Smooth muscle cell (in vitro differentiated cells): ENCODE data around the gene CUX1. TPM values are rescaled to one million over a fixed set of nuclear protein-coding genes. Genes with fewer than 3 reads are reported as not detected.

Experiments
- DNase-seq: peaks from one replicate; lab custom pipeline; 2025; ENCODE audit not compliant: unreplicated experiment; lab: John Stamatoyannopoulos, UW
- H2AFZ ChIP-seq: fragments of 200-600 bp; sonication (generic); 2 replicates; pipeline ENCODE4 v1.6.0; 2016; ENCODE audit warnings: antibody characterized with exemption, low read depth, mild to moderate bottlenecking
- H3F3A ChIP-seq: fragments of 200-600 bp; sonication (generic); 2 replicates; pipeline ENCODE4 v1.6.0; 2017; ENCODE audit warnings: antibody characterized with exemption, low read depth
- H3K27ac ChIP-seq: fragments of 200-600 bp; sonication (generic); 2 replicates; pipeline ENCODE4 v1.5.1; 2016; ENCODE audit warnings: low read depth, mild to moderate bottlenecking
- H3K27me3 ChIP-seq: fragments of 200-600 bp; sonication (generic); 2 replicates; pipeline ENCODE4 v1.6.1; 2016; ENCODE audit warnings: low read depth, mild to moderate bottlenecking
- H3K36me3 ChIP-seq: fragments of 200-600 bp; sonication (generic); 2 replicates; pipeline ENCODE4 v1.5.1; 2016; ENCODE audit warnings: low read depth
- H3K4me1 ChIP-seq: fragments of 200-600 bp; sonication (generic); 2 replicates; pipeline ENCODE4 v1.5.1; 2016; ENCODE audit warnings: low read depth
- H3K4me2 ChIP-seq: fragments of 200-600 bp; sonication (generic); 2 replicates; pipeline ENCODE4 v1.6.0; 2016; ENCODE audit warnings: mild to moderate bottlenecking
- H3K4me3 ChIP-seq: fragments of 200-600 bp; sonication (generic); 2 replicates; pipeline ENCODE4 v1.5.1; 2016; ENCODE audit warnings: mild to moderate bottlenecking
- H3K79me2 ChIP-seq: fragments of 200-600 bp; sonication (generic); 2 replicates; pipeline ENCODE4 v1.6.0; 2016; ENCODE audit warnings: low read depth, mild to moderate bottlenecking
- H3K9ac ChIP-seq: fragments of 200-600 bp; sonication (generic); 2 replicates; pipeline ENCODE4 v1.6.0; 2016; ENCODE audit warnings: low read depth
- H3K9me3 ChIP-seq: fragments of 200-600 bp; sonication (generic); replicated peaks from 2 replicates; pipeline ENCODE4 v1.5.1; 2016; ENCODE audit warnings: low read depth
- H4K20me1 ChIP-seq: fragments of 200-600 bp; sonication (generic); 2 replicates; pipeline ENCODE4 v1.6.0; 2016; ENCODE audit warnings: low read depth
- WGBS: methylation state at CpG from one replicate; pipeline ENCODE4 v1.1.7; 2016; ENCODE audit warnings: low lambda C conversion rate; 5-methylcytosine and 5-hydroxymethylcytosine counted together
- polyA plus RNA-seq: library from polyadenylated mRNA; unstranded; fragments of >200 nt; fragmentation: Nextera tagmentation; extraction: Ambion mirVana; gene quantifications from 2 replicates; pipeline ENCODE4 v1.2.1, GENCODE V29; 2016
- total RNA-seq: library from RNA; depleted of rRNA; stranded (reverse); fragments of >200 nt; gene quantifications from 2 replicates; pipeline ENCODE4 v1.2.3, GENCODE V29; 2014
- TF ChIP-seq, protein P1 (sequence below): fragments of 200-600 bp; sonication (generic); IDR thresholded peaks from 2 replicates; pipeline ENCODE4 v1.5.1; 2017; ENCODE audit warnings: borderline replicate concordance, mild to moderate bottlenecking, antibody characterized with exemption; ENCODE audit not compliant: insufficient read depth, poor library complexity, severe bottlenecking

CUX1 gene
- total and polyA plus RNA-seq, 2 experiments from 2014 or later, result 56.3 to 78.4 TPM

- no peaks in the 10 kb centered on the region for H3K9me3 ChIP-seq
- H3F3A ChIP-seq, result no peaks in the 10 kb centered on the region
- H3K9ac ChIP-seq, result no peak overlapping the region
- TF ChIP-seq, protein P1, sequence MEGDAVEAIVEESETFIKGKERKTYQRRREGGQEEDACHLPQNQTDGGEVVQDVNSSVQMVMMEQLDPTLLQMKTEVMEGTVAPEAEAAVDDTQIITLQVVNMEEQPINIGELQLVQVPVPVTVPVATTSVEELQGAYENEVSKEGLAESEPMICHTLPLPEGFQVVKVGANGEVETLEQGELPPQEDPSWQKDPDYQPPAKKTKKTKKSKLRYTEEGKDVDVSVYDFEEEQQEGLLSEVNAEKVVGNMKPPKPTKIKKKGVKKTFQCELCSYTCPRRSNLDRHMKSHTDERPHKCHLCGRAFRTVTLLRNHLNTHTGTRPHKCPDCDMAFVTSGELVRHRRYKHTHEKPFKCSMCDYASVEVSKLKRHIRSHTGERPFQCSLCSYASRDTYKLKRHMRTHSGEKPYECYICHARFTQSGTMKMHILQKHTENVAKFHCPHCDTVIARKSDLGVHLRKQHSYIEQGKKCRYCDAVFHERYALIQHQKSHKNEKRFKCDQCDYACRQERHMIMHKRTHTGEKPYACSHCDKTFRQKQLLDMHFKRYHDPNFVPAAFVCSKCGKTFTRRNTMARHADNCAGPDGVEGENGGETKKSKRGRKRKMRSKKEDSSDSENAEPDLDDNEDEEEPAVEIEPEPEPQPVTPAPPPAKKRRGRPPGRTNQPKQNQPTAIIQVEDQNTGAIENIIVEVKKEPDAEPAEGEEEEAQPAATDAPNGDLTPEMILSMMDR, result no peak
- no peaks in the 10 kb centered on the region for H3K27me3 ChIP-seq
- DNase-seq, result no peak
- peaks cover 7% of the 10 kb centered on the region for H3K36me3 ChIP-seq
- H3K79me2 ChIP-seq, result peaks cover 9% of the 10 kb centered on the region
- H3K4me1 ChIP-seq, result peaks cover 24% of the 10 kb centered on the region
- H3K4me2 ChIP-seq, result no peak overlapping the region
- no peak overlapping the region for H3K27ac ChIP-seq
- no peak overlapping the region for H2AFZ ChIP-seq
- 97% methylated on average over 13 of the region's 13 CpGs for whole genome bisulfite sequencing
- no peak overlapping the region for H3K4me3 ChIP-seq
- peaks cover 36% of the 10 kb centered on the region for H4K20me1 ChIP-seq
Observed at GRCh38 chr7:102253973-102254370, 436.5 kb downstream of the CUX1 start.

GRCh38 chr7:102254521-102254920, 437.1 kb downstream of the CUX1 start:
- H3K4me2 ChIP-seq, result no peak overlapping the region
- no peaks in the 10 kb centered on the region for H3K27me3 ChIP-seq
- H3K9ac ChIP-seq, result no peak overlapping the region
- DNase-seq, result no peak
- H3K4me1 ChIP-seq, result peaks cover 24% of the 10 kb centered on the region
- H3K4me3 ChIP-seq, result no peak overlapping the region
- 97% methylated on average over 8 of the region's 8 CpGs for WGBS
- H3K27ac ChIP-seq, result no peak overlapping the region
- peaks cover 6% of the 10 kb centered on the region for H3K36me3 ChIP-seq
- no peaks in the 10 kb centered on the region for H3F3A ChIP-seq
- no peak overlapping the region for H2AFZ ChIP-seq
- no peaks in the 10 kb centered on the region for H3K9me3 ChIP-seq
- TF ChIP-seq, protein P1, result no peak
- peaks cover 7% of the 10 kb centered on the region for H3K79me2 ChIP-seq
- H4K20me1 ChIP-seq, result peaks cover 36% of the 10 kb centered on the region

- Histone ChIP-seq H3K4me3 (no peak overlapping the region), H3K79me2 (no peaks in the 10 kb centered on the region), H4K20me1 (peaks cover 30% of the 10 kb centered on the region), H2AFZ (no peak overlapping the region), H3K9ac (no peak overlapping the region), H3K36me3 (no peaks in the 10 kb centered on the region), H3K4me1 (peaks cover 24% of the 10 kb centered on the region), H3K4me2 (no peak overlapping the region), H3F3A (no peaks in the 10 kb centered on the region), H3K27me3 (no peaks in the 10 kb centered on the region), H3K9me3 (no peaks in the 10 kb centered on the region), H3K27ac (no peak overlapping the region)
- TF ChIP-seq, protein P1, result no peak
- no peak for DNase-seq
- WGBS, result 98% methylated on average over 7 of the region's 7 CpGs
Observed at GRCh38 chr7:102255501-102255900, 438.1 kb downstream of the CUX1 start.

- no peak for DNase-seq
- no peaks in the 10 kb centered on the region for H3F3A ChIP-seq
- 97% methylated on average over 15 of the region's 15 CpGs for WGBS
- H3K9me3 ChIP-seq, result no peaks in the 10 kb centered on the region
- peaks cover 20% of the 10 kb centered on the region for H3K4me1 ChIP-seq
- peaks cover 28% of the 10 kb centered on the region for H4K20me1 ChIP-seq
- no peak overlapping the region for H2AFZ ChIP-seq
- H3K27me3 ChIP-seq, result no peaks in the 10 kb centered on the region
- H3K27ac ChIP-seq, result no peak overlapping the region
- no peak overlapping the region for H3K4me2 ChIP-seq
- H3K4me3 ChIP-seq, result no peak overlapping the region
- H3K9ac ChIP-seq, result no peak overlapping the region
- H3K79me2 ChIP-seq, result no peaks in the 10 kb centered on the region
- TF ChIP-seq, protein P1, result no peak
- H3K36me3 ChIP-seq, result no peaks in the 10 kb centered on the region
Observed at GRCh38 chr7:102255916-102256315, 438.5 kb downstream of the CUX1 start.
